Measurements from ENCODE around the gene FAF2.

Gene FAF2

DNA sequence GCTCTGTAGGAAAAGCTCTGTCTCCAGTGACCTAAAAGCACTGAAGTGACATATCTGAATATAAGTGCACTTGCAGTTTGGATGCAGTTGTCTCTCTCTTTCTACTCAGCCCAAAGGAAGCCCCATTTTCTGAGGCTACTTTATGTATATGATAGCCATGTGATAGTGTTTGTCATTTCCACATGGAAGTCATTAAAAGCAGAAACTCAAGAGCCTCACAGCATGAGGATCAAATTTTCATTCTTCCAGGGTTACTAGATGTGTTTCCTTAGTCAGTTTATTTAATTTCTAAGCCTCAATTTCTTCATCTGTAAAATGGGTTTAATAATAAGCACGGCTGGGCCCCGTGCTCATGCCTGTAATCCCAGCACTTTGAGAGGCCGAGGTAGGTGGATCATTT, 52.3 kb downstream of the FAF2 start:
- no peak overlapping the region for H3K4me3 ChIP-seq (replicated peaks; ENCODE audit: low read depth, low read length)
- no peak for DNase-seq (ENCODE audit: low read depth)
- TF ChIP-seq, protein P1, sequence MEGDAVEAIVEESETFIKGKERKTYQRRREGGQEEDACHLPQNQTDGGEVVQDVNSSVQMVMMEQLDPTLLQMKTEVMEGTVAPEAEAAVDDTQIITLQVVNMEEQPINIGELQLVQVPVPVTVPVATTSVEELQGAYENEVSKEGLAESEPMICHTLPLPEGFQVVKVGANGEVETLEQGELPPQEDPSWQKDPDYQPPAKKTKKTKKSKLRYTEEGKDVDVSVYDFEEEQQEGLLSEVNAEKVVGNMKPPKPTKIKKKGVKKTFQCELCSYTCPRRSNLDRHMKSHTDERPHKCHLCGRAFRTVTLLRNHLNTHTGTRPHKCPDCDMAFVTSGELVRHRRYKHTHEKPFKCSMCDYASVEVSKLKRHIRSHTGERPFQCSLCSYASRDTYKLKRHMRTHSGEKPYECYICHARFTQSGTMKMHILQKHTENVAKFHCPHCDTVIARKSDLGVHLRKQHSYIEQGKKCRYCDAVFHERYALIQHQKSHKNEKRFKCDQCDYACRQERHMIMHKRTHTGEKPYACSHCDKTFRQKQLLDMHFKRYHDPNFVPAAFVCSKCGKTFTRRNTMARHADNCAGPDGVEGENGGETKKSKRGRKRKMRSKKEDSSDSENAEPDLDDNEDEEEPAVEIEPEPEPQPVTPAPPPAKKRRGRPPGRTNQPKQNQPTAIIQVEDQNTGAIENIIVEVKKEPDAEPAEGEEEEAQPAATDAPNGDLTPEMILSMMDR (IDR thresholded peaks at IDR 0.05; ENCODE audit: low read length, missing control alignments) = no peak

DNA sequence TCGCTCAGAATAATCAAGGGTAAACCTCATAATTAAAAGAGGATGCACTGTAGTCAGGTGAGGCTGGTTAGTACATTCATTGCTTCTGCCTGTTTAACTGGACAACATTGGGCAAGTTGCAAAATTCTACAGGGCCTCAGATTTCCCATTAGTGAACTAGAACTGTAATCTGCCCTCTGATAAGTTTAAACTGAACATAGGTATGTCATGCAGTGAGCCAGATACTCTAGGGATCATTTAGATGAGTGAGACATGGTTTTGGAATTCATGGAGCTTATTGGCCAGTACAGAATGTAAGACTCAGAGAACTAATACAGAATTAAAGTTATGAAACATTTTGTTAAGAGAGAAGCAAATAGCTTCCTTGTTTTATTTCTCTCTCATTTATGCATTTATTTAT, 53.1 kb downstream of the FAF2 start:
- no peak overlapping the region for H3K4me3 ChIP-seq (replicated peaks; ENCODE audit: low read depth, low read length)
- peak; percentile 56 for DNase-seq (ENCODE audit: low read depth)
- TF ChIP-seq, protein P1 (IDR thresholded peaks at IDR 0.05; ENCODE audit: low read length, missing control alignments) = no peak

DNA sequence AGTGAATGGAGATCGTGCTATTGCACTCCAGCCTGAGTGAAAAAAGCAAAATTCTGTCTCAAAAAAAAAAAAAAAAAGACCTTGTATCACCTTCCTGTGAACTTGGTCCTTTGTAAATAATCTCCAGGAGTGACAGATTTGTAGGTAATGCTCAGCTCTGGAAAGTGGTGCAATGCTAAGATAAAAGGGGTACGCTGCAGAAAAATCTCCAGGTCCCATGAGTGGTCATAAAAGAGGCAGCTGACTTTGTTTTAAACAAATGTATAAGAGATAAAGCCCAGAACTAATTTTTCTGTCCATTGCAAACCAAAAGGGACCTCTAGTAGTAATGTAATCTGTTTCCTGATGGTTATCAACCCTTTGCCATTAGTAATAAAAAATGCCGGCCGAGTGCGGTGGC, 55.3 kb downstream of the FAF2 start:
- H3K4me3 ChIP-seq (replicated peaks; ENCODE audit: low read depth, low read length) = no peak overlapping the region
- TF ChIP-seq, protein P1 (IDR thresholded peaks at IDR 0.05; ENCODE audit: low read length, missing control alignments) = no peak
- DNase-seq (ENCODE audit: low read depth) = no peak

DNA sequence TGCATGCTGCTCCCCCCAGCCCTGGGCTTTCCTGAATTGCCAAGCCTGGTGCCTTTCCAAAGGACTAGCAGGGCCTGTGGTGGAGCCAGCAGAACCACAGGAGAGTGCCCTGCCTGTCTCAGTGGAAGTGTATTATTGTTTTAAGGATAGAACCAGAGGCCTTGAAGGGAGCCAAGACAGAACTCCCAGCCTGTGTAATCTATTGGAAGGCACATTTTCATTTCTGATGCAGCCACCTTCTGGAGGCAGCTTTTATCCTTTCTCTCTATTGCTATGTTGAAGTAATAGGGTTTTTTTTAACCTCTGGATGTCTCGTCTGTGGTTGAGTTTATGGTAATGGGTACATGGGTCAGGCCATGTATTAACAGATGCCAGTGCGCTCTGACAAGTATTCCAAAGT, 59.7 kb downstream of the FAF2 start:
- DNase-seq (ENCODE audit: low read depth) = no peak
- TF ChIP-seq, protein P1 (IDR thresholded peaks at IDR 0.05; ENCODE audit: low read length, missing control alignments) = no peak

DNA sequence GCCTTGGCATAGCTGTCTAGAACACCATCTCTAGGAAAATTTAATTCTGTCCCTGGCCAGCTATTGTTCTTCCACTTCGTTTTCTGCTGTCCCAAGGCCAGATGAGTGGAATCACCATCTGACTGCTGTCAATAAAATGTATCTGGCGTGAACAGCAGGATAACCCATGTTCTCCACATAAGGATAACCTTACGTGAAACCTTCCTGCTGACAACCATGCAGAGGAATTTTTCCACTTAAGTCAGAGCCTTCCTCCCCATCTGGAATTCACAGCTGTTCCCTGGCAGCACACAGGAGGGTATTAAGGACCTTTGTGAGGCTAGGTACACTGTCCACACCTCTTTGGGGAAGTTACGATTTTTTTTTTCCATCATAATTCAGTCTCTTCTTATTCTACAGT, 60.4 kb downstream of the FAF2 start:
- no peak overlapping the region for H3K4me3 ChIP-seq (replicated peaks; ENCODE audit: low read depth, low read length)
- TF ChIP-seq, protein P1 (IDR thresholded peaks at IDR 0.05; ENCODE audit: low read length, missing control alignments) = no peak
- DNase-seq (ENCODE audit: low read depth) = peak; percentile 15

More for the DNA sequence above, 59.7 kb downstream of the FAF2 start:
- H3K4me3 ChIP-seq (replicated peaks; ENCODE audit: low read depth, low read length) = no peak overlapping the region

DNA sequence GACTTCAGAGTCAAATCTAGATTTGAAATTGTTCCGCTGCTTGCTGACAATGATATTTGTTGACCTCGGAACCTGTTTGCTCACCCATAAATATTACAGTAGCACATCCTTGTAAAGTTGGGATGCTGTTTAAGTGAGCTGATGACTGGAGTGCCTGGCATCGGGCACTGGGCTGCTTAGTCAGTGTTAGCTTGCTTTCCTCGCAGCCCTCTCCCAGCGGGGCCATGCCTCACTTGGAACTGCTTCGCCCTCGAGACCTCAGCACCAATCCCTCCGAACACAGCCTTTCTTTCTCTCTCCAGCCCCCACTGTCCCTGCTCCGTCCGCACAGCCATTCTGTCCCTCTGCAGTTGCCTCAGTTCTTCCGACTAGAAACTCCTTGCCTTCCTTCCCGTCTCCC, 65.6 kb downstream of the FAF2 start:
- TF ChIP-seq, protein P1 (IDR thresholded peaks at IDR 0.05; ENCODE audit: low read length, missing control alignments) = no peak

DNA sequence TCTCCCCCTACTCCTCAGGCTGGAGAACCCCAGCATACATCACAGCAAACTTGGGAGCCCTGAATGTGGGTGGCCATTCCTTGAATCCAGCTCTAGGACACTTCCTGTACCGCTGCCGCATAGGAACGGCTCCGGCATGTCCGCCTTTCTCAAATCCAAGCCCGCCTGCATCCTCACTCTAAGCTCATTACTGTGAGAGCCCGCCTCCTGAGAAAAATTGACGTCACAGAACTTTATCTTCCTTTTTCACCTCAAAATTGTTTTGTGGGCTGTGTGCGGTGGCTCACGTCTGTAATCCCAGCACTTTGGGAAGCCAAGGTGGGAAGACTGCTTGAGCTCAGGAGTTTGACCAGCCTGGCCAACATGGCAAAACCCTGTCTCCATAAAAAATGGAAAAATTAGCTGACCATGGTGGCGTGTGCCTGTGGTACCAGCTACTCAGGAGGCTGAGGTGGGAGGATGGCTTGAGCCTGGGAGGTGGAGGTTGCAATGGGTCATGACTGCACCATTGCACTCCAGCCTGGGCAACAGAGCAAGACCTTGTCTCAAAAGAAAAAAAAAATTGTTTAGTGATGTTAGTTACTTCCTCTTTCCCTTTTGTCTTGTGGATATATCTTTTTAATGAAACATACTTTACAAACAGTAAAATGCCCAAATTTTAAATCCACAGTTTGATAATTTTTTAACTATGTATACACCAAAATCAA, 66.2 kb downstream of the FAF2 start:
- H3K4me3 ChIP-seq (replicated peaks; ENCODE audit: low read depth, low read length) = no peak overlapping the region
- TF ChIP-seq, protein P1 (IDR thresholded peaks at IDR 0.05; ENCODE audit: low read length, missing control alignments) = no peak
- DNase-seq (ENCODE audit: low read depth) = no peak

More for the DNA sequence above, 65.6 kb downstream of the FAF2 start:
- DNase-seq (ENCODE audit: low read depth) = no peak
- no peak overlapping the region for H3K4me3 ChIP-seq (replicated peaks; ENCODE audit: low read depth, low read length)

Measured in fibroblast of pulmonary artery (primary cell).